Liver (tissue), 3 donors: ENCODE data around the gene F8.

Experiments used
- CTCF ChIP-seq: fragments of 150-350 bp; IDR thresholded peaks from 2 replicates; pipeline ENCODE4 v1.5.1; 2017; ENCODE audit warnings: improper control_type of control experiment, low read depth, low read length; ENCODE audit not compliant: missing input control
- EGR1 ChIP-seq, 2 donors: IDR thresholded peaks; 2 replicates each; pipeline ENCODE4 v1.6.1; 2016 to 2018; ENCODE audit warnings: antibody characterized with exemption in 2 of 2, low read depth in 2 of 2
- REST ChIP-seq: IDR thresholded peaks from 2 replicates; pipeline ENCODE4 v1.6.1; 2016; ENCODE audit warnings: antibody characterized with exemption, mild to moderate bottlenecking
- ZBTB33 ChIP-seq: IDR thresholded peaks from 2 replicates; pipeline ENCODE4 v1.6.1; 2016; ENCODE audit warnings: antibody characterized with exemption
- donor health status: healthy.
- donor health status: healthy.

- TF ChIP-seq CTCF: no peak
- TF ChIP-seq EGR1 (IDR thresholded peaks at IDR 0.05; ENCODE audit: low read depth in 2 of 2): no peak
- TF ChIP-seq ZBTB33: no peak
- no peak for TF ChIP-seq REST
Observed at GRCh38 chrX:155061760-155062159, 39.2 kb upstream of the F8 start.
